Endothelial cell of umbilical vein (primary cell): ENCODE data around the gene IL22RA1. TPM values are rescaled to one million over a fixed set of nuclear protein-coding genes. Genes with fewer than 3 reads are reported as not detected.

Source experiments
- BruUV-seq: library from RNA; stranded (reverse); fragments of 400-500 nt; replicated peaks from 2 replicates; lab custom pipeline; 2021; lab: Mats Ljungman, UMichigan
- CTCF ChIA-PET: fragments of 300-600, 350-600 bp; sonication (Branson Sonifier 250); formaldehyde crosslinking; loops from one replicate; lab custom pipeline; 2021; ENCODE audit warnings: antibody characterized with exemption, inconsistent platforms; lab: Charles Lee
- POLR2A ChIA-PET: fragments of 300-600, 350-600 bp; sonication (Branson Sonifier 250); formaldehyde crosslinking; loops from one replicate; lab custom pipeline; 2021; ENCODE audit warnings: antibody characterized with exemption, inconsistent platforms; lab: Charles Lee
- DNase-seq: peaks from one replicate; pipeline ENCODE4 v3.0.0-alpha.2; 2011; ENCODE audit warnings: low read depth, low spot score
- FAIRE-seq: peaks from 2 replicates; lab custom pipeline; 2011; peaks lifted over from hg19 to GRCh38; lab: Jason Lieb, UNC
- H2AFZ ChIP-seq: 2 replicates; pipeline ENCODE4 v1.6.0; 2012; ENCODE audit warnings: low read depth, low read length, control low read depth, inconsistent platforms
- H3K27ac ChIP-seq: 2 replicates; pipeline ENCODE4 v1.5.1; 2011; ENCODE audit warnings: low read depth, mild to moderate bottlenecking, control low read depth, low read length, moderate library complexity; ENCODE audit not compliant: insufficient read depth
- H3K27me3 ChIP-seq, 2 experiments: 2 replicates each; pipeline versions ENCODE4 v1.6.0 to v1.6.1; 2011; ENCODE audit warnings: low read length in 2 of 2, mixed read lengths in 1 of 2; ENCODE audit not compliant: control insufficient read depth in 2 of 2, insufficient read depth in 2 of 2
- H3K36me3 ChIP-seq, 2 experiments: 2 replicates in 1 of 2; 3 replicates in 1 of 2; pipeline ENCODE4 v1.5.1; 2011; ENCODE audit warnings: low read length in 2 of 2, mild to moderate bottlenecking in 1 of 2, moderate library complexity in 1 of 2; ENCODE audit not compliant: control insufficient read depth in 2 of 2, insufficient read depth in 2 of 2; ENCODE audit errors: extremely low read depth in 1 of 2
- H3K4me1 ChIP-seq: 3 replicates; pipeline ENCODE4 v1.5.1; 2011; ENCODE audit warnings: mild to moderate bottlenecking, low read length; ENCODE audit not compliant: control insufficient read depth, insufficient read depth; ENCODE audit errors: extremely low read depth
- H3K4me2 ChIP-seq: 2 replicates; pipeline ENCODE4 v1.6.1; 2011; ENCODE audit warnings: low read length, control low read depth, mixed read lengths; ENCODE audit not compliant: insufficient read depth
- H3K4me3 ChIP-seq, 3 experiments: fragments of 200-600 bp in 1 of 3; sonication (generic), shearing (Covaris generic) in 1 of 3; replicated peaks in 1 of 3; 2 replicates each; pipeline ENCODE4 v1.5.1; 2011 to 2016; ENCODE audit warnings: control low read depth in 3 of 3, low read length in 3 of 3, mild to moderate bottlenecking in 2 of 3, inconsistent platforms in 1 of 3, low read depth in 1 of 3, moderate library complexity in 1 of 3; ENCODE audit not compliant: insufficient read depth in 1 of 3
- H3K79me2 ChIP-seq: 2 replicates; pipeline ENCODE4 v1.6.0; 2012; ENCODE audit warnings: low read length, inconsistent platforms; ENCODE audit not compliant: control insufficient read depth, insufficient read depth
- H3K9ac ChIP-seq: replicated peaks from 2 replicates; pipeline ENCODE3; 2011; ENCODE audit warnings: low read length, control low read depth; ENCODE audit not compliant: insufficient read depth; ENCODE audit errors: extremely low read depth
- H3K9me1 ChIP-seq: replicated peaks from 3 replicates; pipeline ENCODE4 v1.6.0; 2011; ENCODE audit warnings: mild to moderate bottlenecking, low read length; ENCODE audit not compliant: control insufficient read depth, insufficient read depth; ENCODE audit errors: extremely low read depth
- H3K9me3 ChIP-seq: replicated peaks from 2 replicates; pipeline ENCODE4 v1.5.1; 2012; ENCODE audit warnings: low read length, inconsistent platforms; ENCODE audit not compliant: control insufficient read depth, insufficient read depth
- H4K20me1 ChIP-seq: replicated peaks from 2 replicates; pipeline ENCODE3; 2011; ENCODE audit warnings: mild to moderate bottlenecking, low read length; ENCODE audit not compliant: control insufficient read depth, insufficient read depth; ENCODE audit errors: extremely low read depth
- EZH2 ChIP-seq: IDR thresholded peaks from 2 replicates; pipeline ENCODE4 v1.6.1; 2012; ENCODE audit warnings: borderline replicate concordance, low read depth, mild to moderate bottlenecking, moderate library complexity, low read length, inconsistent platforms; ENCODE audit not compliant: severe bottlenecking
- FOS ChIP-seq: IDR thresholded peaks from 2 replicates; pipeline ENCODE4 v1.6.1; 2011; ENCODE audit warnings: mild to moderate bottlenecking, low read length, moderate library complexity, borderline replicate concordance; ENCODE audit not compliant: insufficient read depth
- GATA2 ChIP-seq: IDR thresholded peaks from 2 replicates; pipeline ENCODE4 v1.7.0; 2011; ENCODE audit warnings: low read depth, mild to moderate bottlenecking, moderate library complexity, mixed read lengths, low read length; ENCODE audit not compliant: insufficient read length, insufficient read depth
- JUN ChIP-seq: IDR thresholded peaks from 2 replicates; pipeline ENCODE4 v1.6.1; 2011; ENCODE audit warnings: borderline replicate concordance, low read depth; ENCODE audit not compliant: insufficient read length, insufficient read depth
- MYC ChIP-seq: IDR thresholded peaks from one replicate; pipeline ENCODE4 v1.6.1; 2011; ENCODE audit warnings: mild to moderate bottlenecking, low read depth, low read length
- POLR2A ChIP-seq: IDR thresholded peaks from 2 replicates; pipeline ENCODE4 v1.6.1; 2012; ENCODE audit warnings: low read depth, mild to moderate bottlenecking, control low read depth, low read length
- POLR2AphosphoS5 ChIP-seq: IDR thresholded peaks from 2 replicates; pipeline ENCODE4 v1.6.1; 2012; ENCODE audit warnings: low read depth, mild to moderate bottlenecking, control low read depth, low read length, moderate library complexity; ENCODE audit not compliant: insufficient read depth
- dilution Hi-C: fragments of 300-500 bp; cut with MboI; formaldehyde crosslinking; loops from one replicate; pipeline ENCODE4 v1.15.0; 2019; ENCODE audit warnings: low sequenced_read_pairs; ENCODE audit not compliant: extremely low pct_ligation_motif_present
- intact Hi-C: fragments of 100-400 bp; cut with micrococcal nuclease; formaldehyde crosslinking; loops from one replicate; pipeline ENCODE4 v1.10.0; 2022
- polyA plus RNA-seq, 4 experiments: library from polyadenylated mRNA; depleted of rRNA in 3 of 4; stranded (reverse) in 3 of 4; unstranded in 1 of 4; fragments of >200 nt; gene quantifications; 2 replicates each; pipeline versions ENCODE4 v1.2.1 to v1.2.3, GENCODE V29; 2011 to 2012; ENCODE audit warnings: missing spikeins in 1 of 4
- total RNA-seq: library from RNA; stranded (reverse); gene quantifications from 2 replicates; pipeline ENCODE4 v1.2.3, GENCODE V29; 2021
- TF ChIP-seq, protein P1 (sequence below), 2 donors: IDR thresholded peaks; 1 replicate in 1 of 2; 2 replicates in 1 of 2; pipeline ENCODE4 v1.5.1; 2011; ENCODE audit warnings: low read length in 2 of 2, mild to moderate bottlenecking in 2 of 2, moderate library complexity in 2 of 2, control low read depth in 1 of 2, inconsistent platforms in 1 of 2, low read depth in 1 of 2; ENCODE audit not compliant: insufficient read depth in 1 of 2; ENCODE audit errors: extremely low read depth in 1 of 2
- TF ChIP-seq, protein P2 (sequence below): IDR thresholded peaks from 2 replicates; pipeline ENCODE4 v1.6.1; 2011; ENCODE audit not compliant: insufficient read depth, insufficient read length

The IL22RA1 gene
- total and polyA plus RNA-seq, 2 donors (not counting 3 experiments of a cell fraction or from before 2014, with no cell fraction given) = not detected

DNA sequence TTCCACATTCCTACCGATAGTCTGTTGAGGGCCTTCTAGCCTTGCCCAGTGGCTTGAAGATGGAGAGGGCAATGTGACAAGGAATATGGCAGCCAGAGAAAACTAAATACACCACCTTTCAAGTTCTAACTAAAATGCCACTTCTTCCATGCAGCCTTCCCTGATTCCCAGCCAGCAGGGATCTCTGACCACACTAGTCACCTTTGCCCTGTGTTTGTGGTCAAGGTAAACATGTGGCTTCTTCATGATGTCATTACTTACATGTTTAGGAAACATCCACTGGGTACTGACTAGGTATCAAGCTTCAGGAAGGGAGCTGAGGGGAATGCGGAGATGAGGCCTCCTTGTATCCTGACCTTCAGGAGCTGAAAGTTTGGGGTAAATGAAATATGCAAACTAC lies 22.6 kb upstream of the IL22RA1 start:
- no peaks in the 10 kb centered on the region for H3K36me3 ChIP-seq
- CTCF ChIA-PET = interaction anchor here (1.1 to 2.9 kb wide), 3 partner anchors 15 to 227 kb away, joined by 3 to 20 read pairs (median 5); no protein-coding TSS in a partner anchor
- H3K4me2 ChIP-seq = no peak overlapping the region
- POLR2A ChIA-PET = no interaction called here
- dilution Hi-C loops (no loop called here), intact Hi-C loops (no loop called here)
- TF ChIP-seq EZH2 (no peak), JUN (no peak), FOS (no peak), MYC (no peak), GATA2 (no peak), POLR2A (no peak), POLR2AphosphoS5 (no peak)
- TF ChIP-seq, protein P1, sequence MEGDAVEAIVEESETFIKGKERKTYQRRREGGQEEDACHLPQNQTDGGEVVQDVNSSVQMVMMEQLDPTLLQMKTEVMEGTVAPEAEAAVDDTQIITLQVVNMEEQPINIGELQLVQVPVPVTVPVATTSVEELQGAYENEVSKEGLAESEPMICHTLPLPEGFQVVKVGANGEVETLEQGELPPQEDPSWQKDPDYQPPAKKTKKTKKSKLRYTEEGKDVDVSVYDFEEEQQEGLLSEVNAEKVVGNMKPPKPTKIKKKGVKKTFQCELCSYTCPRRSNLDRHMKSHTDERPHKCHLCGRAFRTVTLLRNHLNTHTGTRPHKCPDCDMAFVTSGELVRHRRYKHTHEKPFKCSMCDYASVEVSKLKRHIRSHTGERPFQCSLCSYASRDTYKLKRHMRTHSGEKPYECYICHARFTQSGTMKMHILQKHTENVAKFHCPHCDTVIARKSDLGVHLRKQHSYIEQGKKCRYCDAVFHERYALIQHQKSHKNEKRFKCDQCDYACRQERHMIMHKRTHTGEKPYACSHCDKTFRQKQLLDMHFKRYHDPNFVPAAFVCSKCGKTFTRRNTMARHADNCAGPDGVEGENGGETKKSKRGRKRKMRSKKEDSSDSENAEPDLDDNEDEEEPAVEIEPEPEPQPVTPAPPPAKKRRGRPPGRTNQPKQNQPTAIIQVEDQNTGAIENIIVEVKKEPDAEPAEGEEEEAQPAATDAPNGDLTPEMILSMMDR (IDR thresholded peaks at IDR 0.05; ENCODE audit: extremely low read depth in 1 of 2, insufficient read depth in 1 of 2, low read depth in 1 of 2, low read length in 2 of 2) = no peak
- TF ChIP-seq, protein P2, sequence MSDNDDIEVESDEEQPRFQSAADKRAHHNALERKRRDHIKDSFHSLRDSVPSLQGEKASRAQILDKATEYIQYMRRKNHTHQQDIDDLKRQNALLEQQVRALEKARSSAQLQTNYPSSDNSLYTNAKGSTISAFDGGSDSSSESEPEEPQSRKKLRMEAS = no peak
- peaks cover 2 to 3% of the 10 kb centered on the region in 2 experiments for H3K27me3 ChIP-seq
- no peak overlapping the region for H3K9ac ChIP-seq
- H3K4me3 ChIP-seq = no peak overlapping the region
- no peaks in the 10 kb centered on the region for H3K79me2 ChIP-seq
- BruUV-seq = no TSS peak
- DNase-seq (no peak), FAIRE-seq (no peak)
- H3K9me3 ChIP-seq = no peaks in the 10 kb centered on the region
- H2AFZ ChIP-seq = no peak overlapping the region
- no peaks in the 10 kb centered on the region for H3K9me1 ChIP-seq
- no peak overlapping the region for H3K27ac ChIP-seq
- no peaks in the 10 kb centered on the region for H4K20me1 ChIP-seq
- no peaks in the 10 kb centered on the region for H3K4me1 ChIP-seq
